GM12878 (cell line): ENCODE results near the gene MACF1. TPM values are rescaled to one million over a fixed set of nuclear protein-coding genes. Genes with fewer than 3 reads are reported as not detected.

ENCODE experiments used
- ATAC-seq: fragments of 200-7000 bp; cut with Tn5 transposase; 3 replicates; pipeline ENCODE4 v1.9.1; 2020; ENCODE audit warnings: mild to moderate bottlenecking, moderate library complexity
- BruUV-seq: library from RNA; stranded (reverse); fragments of 400-500 nt; replicated peaks from 2 replicates; lab custom pipeline; 2021; lab: Mats Ljungman, UMichigan
- CTCF ChIA-PET: fragments of 300-600 bp; sonication (Branson Sonifier 250); formaldehyde crosslinking; extraction: SDS; loops from one replicate; lab custom pipeline; 2021; ENCODE audit warnings: inconsistent platforms; lab: Yijun Ruan, JAX
- POLR2A ChIA-PET: fragments of 350-600 bp; formaldehyde crosslinking; extraction: SDS; loops from one replicate; lab custom pipeline; 2021; ENCODE audit warnings: inconsistent platforms; lab: Charles Lee
- RAD21 ChIA-PET: fragments of 300-600 bp; sonication (Branson Sonifier 250); formaldehyde crosslinking; loops from one replicate; lab custom pipeline; 2023; ENCODE audit warnings: antibody characterized with exemption; ENCODE audit not compliant: unreplicated experiment; lab: Charles Lee
- SMC1A ChIA-PET: fragments of 300-600 bp; sonication (Branson Sonifier 250); formaldehyde crosslinking; loops from one replicate; lab custom pipeline; 2023; ENCODE audit not compliant: unreplicated experiment, uncharacterized antibody; lab: Charles Lee
- DNase-seq: peaks from one replicate; pipeline ENCODE4 v3.0.0-alpha.2; 2011; ENCODE audit warnings: low read depth, low spot score
- FAIRE-seq: peaks from 3 replicates; lab custom pipeline; 2011; peaks lifted over from hg19 to GRCh38; lab: Jason Lieb, UNC
- H2AFZ ChIP-seq: 2 replicates; pipeline ENCODE4 v1.6.0; 2011; ENCODE audit warnings: low read depth, low read length, control low read depth; ENCODE audit not compliant: control insufficient read depth
- H3K27ac ChIP-seq: 2 replicates; pipeline ENCODE4 v1.5.1; 2011; ENCODE audit warnings: control low read depth; ENCODE audit not compliant: control insufficient read depth, insufficient read depth
- H3K27me3 ChIP-seq, 2 experiments: replicated peaks in 1 of 2; 2 replicates each; pipeline versions ENCODE4 v1.6.0 to v1.6.1; 2011; ENCODE audit warnings: low read length in 1 of 2; ENCODE audit not compliant: control insufficient read depth in 2 of 2, insufficient read depth in 2 of 2
- H3K36me3 ChIP-seq, 2 experiments: 2 replicates each; pipeline ENCODE4 v1.5.1; 2011; ENCODE audit warnings: low read length in 1 of 2; ENCODE audit not compliant: control insufficient read depth in 2 of 2, insufficient read depth in 2 of 2
- H3K4me1 ChIP-seq: 2 replicates; pipeline ENCODE4 v1.6.1; 2011; ENCODE audit warnings: mild to moderate bottlenecking, low read length, moderate library complexity, mixed read lengths; ENCODE audit not compliant: control insufficient read depth, insufficient read depth
- H3K4me2 ChIP-seq: 2 replicates; pipeline ENCODE4 v1.6.0; 2011; ENCODE audit warnings: control low read depth; ENCODE audit not compliant: control insufficient read depth, insufficient read depth
- H3K4me3 ChIP-seq: fragments of 200-600 bp; sonication (generic); 2 replicates; pipeline ENCODE4 v1.5.1; 2016
- H3K79me2 ChIP-seq: 2 replicates; pipeline ENCODE4 v1.6.0; 2011; ENCODE audit warnings: low read length; ENCODE audit not compliant: control insufficient read depth, insufficient read depth
- H3K9ac ChIP-seq: 2 replicates; pipeline ENCODE4 v1.8.0; 2011; ENCODE audit warnings: low read length, control low read depth, mixed read lengths; ENCODE audit not compliant: control insufficient read depth, insufficient read depth
- H3K9me3 ChIP-seq: replicated peaks from 3 replicates; pipeline ENCODE4 v1.5.1; 2011; ENCODE audit warnings: mild to moderate bottlenecking, low read length; ENCODE audit not compliant: control insufficient read depth, insufficient read depth
- H4K20me1 ChIP-seq: 2 replicates; pipeline ENCODE4 v1.6.0; 2011; ENCODE audit not compliant: control insufficient read depth, insufficient read depth
- ATF3 ChIP-seq: IDR thresholded peaks from 2 replicates; pipeline ENCODE4 v1.6.1; 2011; ENCODE audit warnings: low read depth, mild to moderate bottlenecking, low read length, moderate library complexity, borderline replicate concordance; ENCODE audit errors: extremely low read depth
- IRF4 ChIP-seq: IDR thresholded peaks from 2 replicates; pipeline ENCODE4 v1.6.1; 2011; ENCODE audit warnings: low read depth, low read length
- MLLT1 ChIP-seq: fragments of 450-650 bp; IDR thresholded peaks from 2 replicates; pipeline ENCODE4 v1.6.1; 2016; ENCODE audit warnings: mild to moderate bottlenecking
- MTA2 ChIP-seq: fragments of 450-650 bp; IDR thresholded peaks from 2 replicates; pipeline ENCODE4 v1.6.1; 2016; ENCODE audit warnings: low read depth, mild to moderate bottlenecking, moderate library complexity
- PAX5 ChIP-seq: IDR thresholded peaks from 2 replicates; pipeline ENCODE4 v1.6.1; 2011; ENCODE audit warnings: low read depth, low read length, borderline replicate concordance
- ZNF24 ChIP-seq: fragments of 450-650 bp; IDR thresholded peaks from 2 replicates; pipeline ENCODE4 v1.6.1; 2017; ENCODE audit warnings: antibody characterized with exemption, mild to moderate bottlenecking
- WGBS: methylation state at CpG from one replicate; pipeline ENCODE4 v1.1.6; 2016; ENCODE audit warnings: low lambda C conversion rate; ENCODE audit not compliant: insufficient replicate concordance, insufficient coverage; ENCODE audit errors: missing lambda C conversion rate; 5-methylcytosine and 5-hydroxymethylcytosine counted together
- in situ Hi-C: fragments of 300-500 bp; cut with MboI; formaldehyde crosslinking; loops from 9 replicates; pipeline ENCODE4 v1.14.3; 2018; ENCODE audit warnings: mixed read lengths
- intact Hi-C: fragments of 100-400 bp; cut with micrococcal nuclease; formaldehyde crosslinking; loops from one replicate; pipeline ENCODE4 v1.14.2; 2022; ENCODE audit not compliant: unreplicated experiment
- polyA plus RNA-seq, 11 experiments: library from polyadenylated mRNA; depleted of rRNA in 4 of 11; unstranded in 6 of 11; stranded (reverse) in 5 of 11; fragments of >200 nt; fragmentation: Nextera tagmentation in 4 of 11; fragmentation: Illumina TruSeq in 1 of 11; extraction: Ambion mirVana in 4 of 11; extraction: Trizol in 1 of 11; gene quantifications; 1 replicate in 1 of 11; 2 replicates in 10 of 11; pipeline versions ENCODE4 v1.2.1 to v1.2.3, GENCODE V29; 2011 to 2016; ENCODE audit warnings: inconsistent platforms in 2 of 11, missing spikeins in 2 of 11, low read depth in 1 of 11
- total RNA-seq, 4 experiments: library from RNA; depleted of rRNA in 3 of 4; stranded (reverse); fragments of >200 nt in 3 of 4; fragmentation: Illumina TruSeq in 1 of 4; extraction: Trizol in 1 of 4; gene quantifications; 2 replicates each; pipeline versions ENCODE4 v1.2.1 to v1.2.3, GENCODE V29; 2013 to 2021

MACF1 gene
- total and polyA plus RNA-seq, 10 of the 15 experiments (the other 5 are each of a cell fraction or from before 2014, with no cell fraction given) = 15.5 to 201 (median 76.9) TPM

- Histone ChIP-seq H3K36me3 (peaks cover 9 to 46% of the 10 kb centered on the region in 2 experiments), H3K4me3 (no peak overlapping the region), H3K79me2 (no peaks in the 10 kb centered on the region), H3K9ac (no peak overlapping the region), H3K27me3 (no peaks in the 10 kb centered on the region), H3K9me3 (no peaks in the 10 kb centered on the region), H3K4me2 (no peak overlapping the region), H4K20me1 (no peaks in the 10 kb centered on the region), H2AFZ (no peak overlapping the region), H3K27ac (no peak overlapping the region), H3K4me1 (no peaks in the 10 kb centered on the region)
- no peak for FAIRE-seq
- no peak for TF ChIP-seq MTA2
- TF ChIP-seq MLLT1 = no peak
- TF ChIP-seq PAX5 = no peak
- TF ChIP-seq IRF4 = no peak
- TF ChIP-seq ZNF24 = no peak
- TF ChIP-seq ATF3 = no peak
- no peak for DNase-seq
- BruUV-seq = no TSS peak
- intact Hi-C loops (no loop called here), in situ Hi-C loops (no loop called here)
- POLR2A ChIA-PET = interaction anchor here (0.6 to 0.7 kb wide), 2 partner anchors 20 to 162 kb away, joined by 4 to 5 read pairs; no protein-coding TSS in a partner anchor
- no peak for ATAC-seq
- WGBS = 95% methylated on average over 3 of the region's 3 CpGs
- CTCF ChIA-PET = interaction anchor here (1.3 to 3.4 kb wide), 2 partner anchors 169 to 243 kb away, joined by 4 to 12 read pairs; no protein-coding TSS in a partner anchor
- RAD21 ChIA-PET = no interaction called here
- SMC1A ChIA-PET = interaction anchor here (0.8 to 1.5 kb wide), 2 partner anchors 9 to 38 kb away, joined by 3 read pairs; no protein-coding TSS in a partner anchor
Measured at GRCh38 chr1:39434797-39435395, 230.4 kb downstream of the MACF1 start.
